ENCODE data around the gene DPP3. TPM values are rescaled to one million over a fixed set of nuclear protein-coding genes. Genes with fewer than 3 reads are reported as not detected.

DPP3 gene
- total RNA-seq, 2 experiments from 2014 or later = 47.2 to 53.4 TPM

DNA sequence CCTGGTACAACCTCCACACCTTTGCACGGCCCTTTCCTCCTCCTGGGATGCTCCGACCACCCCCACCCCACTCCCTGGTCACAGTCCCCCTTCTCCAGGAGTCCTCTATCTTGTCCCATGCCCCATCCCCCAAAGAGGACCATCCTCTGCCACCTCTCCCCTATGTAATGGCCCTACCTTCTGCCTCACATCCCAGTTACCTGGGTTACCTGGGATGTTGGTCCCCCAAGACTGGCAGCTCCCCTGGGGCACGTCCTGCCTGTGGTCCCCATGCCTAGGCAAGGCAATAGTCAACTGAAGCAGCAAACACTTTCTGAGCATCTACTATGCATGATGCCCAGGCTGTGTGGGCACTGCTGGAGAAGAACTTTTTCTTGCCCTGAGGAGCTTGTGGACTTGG lies 75.2 kb downstream of the DPP3 start:
- Histone ChIP-seq H3K9me2 (ENCODE audit: insufficient read depth, low read length) (no peaks in the 10 kb centered on the region), H4K20me1 (ENCODE audit: insufficient read depth, low read length) (no peaks in the 10 kb centered on the region), H3K9me3 (ENCODE audit: low read length) (no peaks in the 10 kb centered on the region), H3K4me1 (ENCODE audit: insufficient read depth, low read length, poor library complexity, severe bottlenecking) (no peaks in the 10 kb centered on the region), H3K4me2 (ENCODE audit: low read length) (no peak overlapping the region), H2AFZ (ENCODE audit: low read length) (no peak overlapping the region), H3K4me3 (ENCODE audit: low read depth, low read length, poor library complexity, severe bottlenecking) (no peak overlapping the region), H3K79me2 (ENCODE audit: insufficient read depth, low read depth, low read length) (no peaks in the 10 kb centered on the region), H3K27ac (ENCODE audit: low read depth, low read length, poor library complexity, severe bottlenecking) (no peak overlapping the region), H3K36me3 (ENCODE audit: insufficient read depth, low read length) (no peaks in the 10 kb centered on the region)
- BruUV-seq (replicated peaks) = no TSS peak
- TF ChIP-seq, protein P1, sequence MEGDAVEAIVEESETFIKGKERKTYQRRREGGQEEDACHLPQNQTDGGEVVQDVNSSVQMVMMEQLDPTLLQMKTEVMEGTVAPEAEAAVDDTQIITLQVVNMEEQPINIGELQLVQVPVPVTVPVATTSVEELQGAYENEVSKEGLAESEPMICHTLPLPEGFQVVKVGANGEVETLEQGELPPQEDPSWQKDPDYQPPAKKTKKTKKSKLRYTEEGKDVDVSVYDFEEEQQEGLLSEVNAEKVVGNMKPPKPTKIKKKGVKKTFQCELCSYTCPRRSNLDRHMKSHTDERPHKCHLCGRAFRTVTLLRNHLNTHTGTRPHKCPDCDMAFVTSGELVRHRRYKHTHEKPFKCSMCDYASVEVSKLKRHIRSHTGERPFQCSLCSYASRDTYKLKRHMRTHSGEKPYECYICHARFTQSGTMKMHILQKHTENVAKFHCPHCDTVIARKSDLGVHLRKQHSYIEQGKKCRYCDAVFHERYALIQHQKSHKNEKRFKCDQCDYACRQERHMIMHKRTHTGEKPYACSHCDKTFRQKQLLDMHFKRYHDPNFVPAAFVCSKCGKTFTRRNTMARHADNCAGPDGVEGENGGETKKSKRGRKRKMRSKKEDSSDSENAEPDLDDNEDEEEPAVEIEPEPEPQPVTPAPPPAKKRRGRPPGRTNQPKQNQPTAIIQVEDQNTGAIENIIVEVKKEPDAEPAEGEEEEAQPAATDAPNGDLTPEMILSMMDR (conservative IDR thresholded peaks at IDR 0.05; ENCODE audit: low read length) = no peak
- no peak for TF ChIP-seq EZH2phosphoT487 (IDR thresholded peaks at IDR 0.05; ENCODE audit: borderline replicate concordance, low read depth, low read length)
- POLR2A ChIA-PET = no interaction called here
- intact Hi-C loops (cut with micrococcal nuclease; ENCODE audit: unreplicated experiment) = no loop called here
- no peak for DNase-seq (ENCODE audit: low spot score)
- CTCF ChIA-PET (ENCODE audit: unreplicated experiment) = no interaction called here

DNA sequence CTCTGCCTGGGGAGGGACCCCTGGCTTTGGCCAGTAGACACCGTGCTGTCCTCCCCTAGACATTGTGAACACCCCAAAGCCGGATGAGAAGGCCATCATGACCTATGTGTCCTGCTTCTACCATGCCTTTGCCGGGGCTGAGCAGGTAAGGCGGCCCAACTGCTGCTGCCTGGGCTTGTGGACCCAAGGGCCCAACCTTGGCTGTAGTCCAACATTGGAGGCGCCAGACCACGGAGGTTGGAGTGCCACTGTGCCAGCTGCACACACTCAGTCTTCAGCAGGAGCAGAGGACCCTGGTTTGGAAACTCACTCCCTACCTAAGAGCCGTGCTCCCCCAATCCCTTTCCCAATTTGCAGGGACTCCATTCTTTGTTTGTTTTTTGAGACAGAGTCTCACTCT lies 75.9 kb downstream of the DPP3 start:
- H3K9me3 ChIP-seq (ENCODE audit: low read length) = no peaks in the 10 kb centered on the region
- H2AFZ ChIP-seq (ENCODE audit: low read length) = no peak overlapping the region
- no peak overlapping the region for H3K27ac ChIP-seq (ENCODE audit: low read depth, low read length, poor library complexity, severe bottlenecking)
- ChIA-PET POLR2A (no interaction called here), CTCF (ENCODE audit: unreplicated experiment) (no interaction called here)
- no TSS peak for BruUV-seq (replicated peaks)
- H3K4me1 ChIP-seq (ENCODE audit: insufficient read depth, low read length, poor library complexity, severe bottlenecking) = no peaks in the 10 kb centered on the region
- H3K4me2 ChIP-seq (ENCODE audit: low read length) = no peak overlapping the region
- no peaks in the 10 kb centered on the region for H3K36me3 ChIP-seq (ENCODE audit: insufficient read depth, low read length)
- intact Hi-C loops (cut with micrococcal nuclease; ENCODE audit: unreplicated experiment) = no loop called here
- no peak for TF ChIP-seq EZH2phosphoT487 (IDR thresholded peaks at IDR 0.05; ENCODE audit: borderline replicate concordance, low read depth, low read length)
- TF ChIP-seq, protein P1 (conservative IDR thresholded peaks at IDR 0.05; ENCODE audit: low read length) = no peak
- H3K9me2 ChIP-seq (ENCODE audit: insufficient read depth, low read length) = no peaks in the 10 kb centered on the region
- H3K4me3 ChIP-seq (ENCODE audit: low read depth, low read length, poor library complexity, severe bottlenecking) = no peak overlapping the region
- no peaks in the 10 kb centered on the region for H3K79me2 ChIP-seq (ENCODE audit: insufficient read depth, low read depth, low read length)
- no peaks in the 10 kb centered on the region for H4K20me1 ChIP-seq (ENCODE audit: insufficient read depth, low read length)
- DNase-seq (ENCODE audit: low spot score) = no peak

DNA sequence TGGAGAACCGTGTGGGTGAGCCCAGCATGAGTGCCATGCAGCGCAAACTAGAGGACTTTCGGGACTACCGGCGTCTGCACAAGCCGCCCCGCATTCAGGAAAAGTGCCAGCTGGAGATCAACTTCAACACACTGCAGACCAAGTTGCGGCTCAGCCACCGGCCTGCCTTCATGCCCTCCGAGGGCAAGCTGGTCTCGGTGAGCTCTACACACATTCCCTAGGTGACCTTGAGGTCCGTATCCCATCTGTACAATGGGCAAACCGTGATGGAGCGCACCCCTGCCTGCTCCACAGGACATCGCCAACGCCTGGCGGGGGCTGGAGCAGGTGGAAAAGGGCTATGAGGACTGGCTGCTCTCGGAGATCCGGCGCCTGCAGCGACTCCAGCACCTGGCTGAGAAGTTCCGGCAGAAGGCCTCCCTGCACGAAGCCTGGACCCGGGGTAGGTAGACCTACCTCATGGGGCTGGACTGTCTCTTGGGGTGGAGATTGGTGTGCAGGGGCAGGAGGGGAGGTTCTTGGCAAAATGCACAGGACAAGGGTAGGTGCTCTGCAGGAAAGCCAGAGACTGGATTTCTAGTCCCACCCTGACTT lies 77.6 kb downstream of the DPP3 start:
- H3K27ac ChIP-seq (ENCODE audit: low read depth, low read length, poor library complexity, severe bottlenecking) = no peak overlapping the region
- no peak overlapping the region for H3K4me3 ChIP-seq (ENCODE audit: low read depth, low read length, poor library complexity, severe bottlenecking)
- no peaks in the 10 kb centered on the region for H3K9me3 ChIP-seq (ENCODE audit: low read length)
- H3K4me2 ChIP-seq (ENCODE audit: low read length) = no peak overlapping the region
- intact Hi-C loops (cut with micrococcal nuclease; ENCODE audit: unreplicated experiment) = no loop called here
- no peaks in the 10 kb centered on the region for H4K20me1 ChIP-seq (ENCODE audit: insufficient read depth, low read length)
- H2AFZ ChIP-seq (ENCODE audit: low read length) = no peak overlapping the region
- POLR2A ChIA-PET = no interaction called here
- BruUV-seq (replicated peaks) = no TSS peak
- TF ChIP-seq, protein P1 (conservative IDR thresholded peaks at IDR 0.05; ENCODE audit: low read length) = no peak
- no peak for TF ChIP-seq EZH2phosphoT487 (IDR thresholded peaks at IDR 0.05; ENCODE audit: borderline replicate concordance, low read depth, low read length)
- no peaks in the 10 kb centered on the region for H3K79me2 ChIP-seq (ENCODE audit: insufficient read depth, low read depth, low read length)
- H3K9me2 ChIP-seq (ENCODE audit: insufficient read depth, low read length) = no peaks in the 10 kb centered on the region
- DNase-seq (ENCODE audit: low spot score) = no peak
- no peaks in the 10 kb centered on the region for H3K4me1 ChIP-seq (ENCODE audit: insufficient read depth, low read length, poor library complexity, severe bottlenecking)
- CTCF ChIA-PET (ENCODE audit: unreplicated experiment) = no interaction called here
- H3K36me3 ChIP-seq (ENCODE audit: insufficient read depth, low read length) = no peaks in the 10 kb centered on the region

Small RNA genes lying within 50 kb of the gene (small RNA-seq; reads per million reads assigned to genes)
- gene RF00416 = not detected

Other genes with a start within 250 kb of the DPP3 start
- gene KLC2, start 222.7 kb upstream of the DPP3 start, total RNA-seq (2014; rRNA removed; shearing (Covaris generic)) = 19.8 and 22.1 TPM in 2 replicates
- 43.6 and 55.2 TPM in 2 replicates for gene KLC2, start 222.7 kb upstream of the DPP3 start, total RNA-seq (2022)
- gene RAB1B, start 211.8 kb upstream of the DPP3 start, total RNA-seq (2014; rRNA removed; shearing (Covaris generic)) = 69.2 and 77.7 TPM in 2 replicates
- 81.8 and 88.1 TPM in 2 replicates for gene RAB1B, start 211.8 kb upstream of the DPP3 start, total RNA-seq (2022)
- 0.23 and 0.60 TPM in 2 replicates for gene CNIH2, start 202.3 kb upstream of the DPP3 start, total RNA-seq (2014; rRNA removed; shearing (Covaris generic))
- 2.7 and 3.5 TPM in 2 replicates for gene CNIH2, start 202.3 kb upstream of the DPP3 start, total RNA-seq (2022)
- gene YIF1A, start 191.3 kb upstream of the DPP3 start, total RNA-seq (2014; rRNA removed; shearing (Covaris generic)) = 63.9 and 73.4 TPM in 2 replicates
- 44.9 and 57.2 TPM in 2 replicates for gene YIF1A, start 191.3 kb upstream of the DPP3 start, total RNA-seq (2022)
- not detected in 2 replicates for gene TMEM151A, start 188.5 kb upstream of the DPP3 start, total RNA-seq (2014; rRNA removed; shearing (Covaris generic))
- gene TMEM151A, start 188.5 kb upstream of the DPP3 start, total RNA-seq (2022) = not detected in 2 replicates
- gene CD248, start 163.4 kb upstream of the DPP3 start, total RNA-seq (2014; rRNA removed; shearing (Covaris generic)) = 0.08 TPM in 1 of 2 replicates, not detected in the other
- gene CD248, start 163.4 kb upstream of the DPP3 start, total RNA-seq (2022) = 0.18 and 0.46 TPM in 2 replicates
- gene RIN1, start 144.0 kb upstream of the DPP3 start, total RNA-seq (2014; rRNA removed; shearing (Covaris generic)) = 1.2 and 1.6 TPM in 2 replicates
- 2.9 and 3.7 TPM in 2 replicates for gene RIN1, start 144.0 kb upstream of the DPP3 start, total RNA-seq (2022)
- gene BRMS1, start 135.3 kb upstream of the DPP3 start, total RNA-seq (2014; rRNA removed; shearing (Covaris generic)) = 43.8 and 56.2 TPM in 2 replicates
- gene BRMS1, start 135.3 kb upstream of the DPP3 start, total RNA-seq (2022) = 35.9 and 43.1 TPM in 2 replicates
- 10.7 and 11.7 TPM in 2 replicates for gene B4GAT1, start 132.8 kb upstream of the DPP3 start, total RNA-seq (2014; rRNA removed; shearing (Covaris generic))
- 9.4 and 9.8 TPM in 2 replicates for gene B4GAT1, start 132.8 kb upstream of the DPP3 start, total RNA-seq (2022)
- gene SLC29A2, start 108.7 kb upstream of the DPP3 start, total RNA-seq (2014; rRNA removed; shearing (Covaris generic)) = 24.7 and 33.6 TPM in 2 replicates
- 55.6 and 56.4 TPM in 2 replicates for gene SLC29A2, start 108.7 kb upstream of the DPP3 start, total RNA-seq (2022)
- gene NPAS4, start 59.4 kb upstream of the DPP3 start, total RNA-seq (2014; rRNA removed; shearing (Covaris generic)) = not detected in 2 replicates
- gene NPAS4, start 59.4 kb upstream of the DPP3 start, total RNA-seq (2022) = not detected in 2 replicates
- gene MRPL11, start 41.6 kb upstream of the DPP3 start, total RNA-seq (2014; rRNA removed; shearing (Covaris generic)) = 82.6 and 101 TPM in 2 replicates
- 75.1 and 88.6 TPM in 2 replicates for gene MRPL11, start 41.6 kb upstream of the DPP3 start, total RNA-seq (2022)
- gene PELI3, start 13.5 kb upstream of the DPP3 start, total RNA-seq (2014; rRNA removed; shearing (Covaris generic)) = 7.7 and 8.1 TPM in 2 replicates
- gene PELI3, start 13.5 kb upstream of the DPP3 start, total RNA-seq (2022) = 4.3 and 4.5 TPM in 2 replicates
- 8.7 and 14.7 TPM in 2 replicates for gene BBS1, start 30.2 kb downstream of the DPP3 start, total RNA-seq (2014; rRNA removed; shearing (Covaris generic))
- 15.2 and 15.7 TPM in 2 replicates for gene BBS1, start 30.2 kb downstream of the DPP3 start, total RNA-seq (2022)
- gene ZDHHC24, start 65.6 kb downstream of the DPP3 start, total RNA-seq (2014; rRNA removed; shearing (Covaris generic)) = 11.3 and 11.9 TPM in 2 replicates
- gene ZDHHC24, start 65.6 kb downstream of the DPP3 start, total RNA-seq (2022) = 33.3 and 35.1 TPM in 2 replicates
- gene ACTN3, start 66.5 kb downstream of the DPP3 start, total RNA-seq (2014; rRNA removed; shearing (Covaris generic)) = not detected in 2 replicates
- gene ACTN3, start 66.5 kb downstream of the DPP3 start, total RNA-seq (2022) = 0.15 and 0.27 TPM in 2 replicates
- not detected in 2 replicates for gene CTSF, start 88.2 kb downstream of the DPP3 start, total RNA-seq (2014; rRNA removed; shearing (Covaris generic))
- not detected in 2 replicates for gene CTSF, start 88.2 kb downstream of the DPP3 start, total RNA-seq (2022)
- gene CCDC87, start 112.6 kb downstream of the DPP3 start, total RNA-seq (2014; rRNA removed; shearing (Covaris generic)) = 0.13 and 0.26 TPM in 2 replicates
- gene CCDC87, start 112.6 kb downstream of the DPP3 start, total RNA-seq (2022) = 0.17 and 0.36 TPM in 2 replicates
- 31.7 and 32.6 TPM in 2 replicates for gene CCS, start 112.8 kb downstream of the DPP3 start, total RNA-seq (2014; rRNA removed; shearing (Covaris generic))
- 34.4 and 36.7 TPM in 2 replicates for gene CCS, start 112.8 kb downstream of the DPP3 start, total RNA-seq (2022)
- 65.8 and 94.6 TPM in 2 replicates for gene RBM14, start 136.2 kb downstream of the DPP3 start, total RNA-seq (2014; rRNA removed; shearing (Covaris generic))
- 227 and 243 TPM in 2 replicates for gene RBM14, start 136.2 kb downstream of the DPP3 start, total RNA-seq (2022)
- 66.0 and 93.9 TPM in 2 replicates for gene RBM4, start 158.3 kb downstream of the DPP3 start, total RNA-seq (2014; rRNA removed; shearing (Covaris generic))
- 139 and 140 TPM in 2 replicates for gene RBM4, start 158.3 kb downstream of the DPP3 start, total RNA-seq (2022)
- gene RBM4B, start 197.5 kb downstream of the DPP3 start, total RNA-seq (2014; rRNA removed; shearing (Covaris generic)) = 29.1 and 40.0 TPM in 2 replicates
- gene RBM4B, start 197.5 kb downstream of the DPP3 start, total RNA-seq (2022) = 38.3 and 39.4 TPM in 2 replicates
- 22.7 and 25.2 TPM in 2 replicates for gene SPTBN2, start 248.8 kb downstream of the DPP3 start, total RNA-seq (2014; rRNA removed; shearing (Covaris generic))
- 13.0 and 16.2 TPM in 2 replicates for gene SPTBN2, start 248.8 kb downstream of the DPP3 start, total RNA-seq (2022)